Gastrocnemius medialis (tissue), 4 donors: ENCODE data around the gene AGA. TPM values are rescaled to one million over a fixed set of nuclear protein-coding genes. Genes with fewer than 3 reads are reported as not detected.

Source experiments
- ATAC-seq, 2 donors: fragments of 150-250 bp; one replicate each; pipeline ENCODE4 v1.9.1; 2016
- DNase-seq, 2 donors: peaks; one replicate each; pipeline ENCODE4 v3.0.0-alpha.2; 2019
- H3K27ac ChIP-seq, 4 donors: fragments of 200-600 bp; sonication (generic); 1 replicate in 1 of 4; 2 replicates in 3 of 4; pipeline ENCODE4 v1.5.1; 2016 to 2018; ENCODE audit warnings: mild to moderate bottlenecking in 2 of 4, moderate library complexity in 1 of 4
- H3K27me3 ChIP-seq, 3 donors: fragments of 200-600 bp; sonication (generic) in 2 of 3; 1 replicate in 1 of 3; 2 replicates in 2 of 3; pipeline versions ENCODE4 v1.5.1 to v1.6.0; 2016 to 2019; ENCODE audit warnings: mild to moderate bottlenecking in 1 of 3, moderate library complexity in 1 of 3
- H3K36me3 ChIP-seq, 2 donors: fragments of 200-600 bp; sonication (generic) in 1 of 2; one replicate each; pipeline ENCODE4 v1.5.1; 2017 to 2018
- H3K4me1 ChIP-seq, 2 donors: fragments of 200-600 bp; sonication (generic) in 1 of 2; one replicate each; pipeline ENCODE4 v1.5.1; 2016 to 2017; ENCODE audit warnings: mild to moderate bottlenecking in 2 of 2
- H3K4me3 ChIP-seq, 4 donors: fragments of 200-600 bp; sonication (generic) in 3 of 4; 1 replicate in 1 of 4; 2 replicates in 3 of 4; pipeline ENCODE4 v1.5.1; 2016 to 2019; ENCODE audit warnings: mild to moderate bottlenecking in 2 of 4
- H3K9me3 ChIP-seq, 3 donors: fragments of 200-600 bp; sonication (generic) in 2 of 3; 1 replicate in 1 of 3; 2 replicates in 2 of 3; pipeline ENCODE4 v1.5.1; 2016 to 2019
- POLR2A ChIP-seq, 2 donors: fragments of 450-650 bp; IDR thresholded peaks; one replicate each; pipeline ENCODE4 v1.6.1; 2017; ENCODE audit warnings: antibody characterized with exemption in 2 of 2, mild to moderate bottlenecking in 2 of 2, moderate library complexity in 2 of 2
- in situ Hi-C, 4 donors: fragments of 200-750 bp; cut with MboI; loops; one replicate each; pipeline versions ENCODE4 v1.15.0 to v1.8.0; 2017; ENCODE audit warnings: low sequenced_read_pairs in 4 of 4
- intact Hi-C: fragments of 100-400 bp; cut with DNase I; formaldehyde crosslinking; loops from one replicate; pipeline ENCODE4 v1.15.1; 2023; ENCODE audit warnings: low total_unique reads
- total RNA-seq, 4 donors: library from RNA; depleted of rRNA; stranded (reverse); fragments of >200 nt; gene quantifications; one replicate each; pipeline versions ENCODE4 v1.1.0 to v1.2.3, GENCODE V29; 2016
- TF ChIP-seq, protein P1 (sequence below), 5 experiments: fragments of 450-650 bp in 3 of 5; fragments of 200-600 bp in 2 of 5; sonication (generic) in 2 of 5; IDR thresholded peaks in 4 of 5; conservative IDR thresholded peaks in 1 of 5; 1 replicate in 4 of 5; 2 replicates in 1 of 5; pipeline ENCODE4 v1.5.1; 2016 to 2019; ENCODE audit warnings: antibody characterized with exemption in 5 of 5, mild to moderate bottlenecking in 3 of 5, moderate library complexity in 3 of 5

Gene AGA
- total RNA-seq, 4 donors from 2014 or later, result 9.0 to 11.1 (median 10.0) TPM

DNA sequence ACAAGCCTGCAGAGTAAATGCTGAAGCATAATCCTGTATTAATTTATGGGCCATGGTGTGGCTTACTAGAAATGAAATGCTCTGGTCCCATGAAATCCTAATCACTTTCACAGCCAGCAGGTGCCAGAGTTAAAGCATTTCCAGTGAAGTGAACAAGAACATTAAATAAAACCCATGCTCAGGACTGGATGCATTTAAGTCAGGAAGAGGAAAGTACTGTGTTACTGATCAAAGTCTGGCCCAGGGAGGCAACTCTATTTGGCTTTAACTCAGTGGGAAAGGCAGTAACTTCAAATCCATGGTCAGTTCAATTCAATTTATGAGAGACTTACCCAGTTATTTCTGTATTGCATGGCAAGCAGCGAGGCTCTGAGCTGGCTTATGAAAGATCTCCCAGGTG is 29.2 kb downstream of the AGA start:
- no peak overlapping the region for H3K4me3 ChIP-seq
- TF ChIP-seq POLR2A (IDR thresholded peaks at IDR 0.05), result no peak
- TF ChIP-seq, protein P1, sequence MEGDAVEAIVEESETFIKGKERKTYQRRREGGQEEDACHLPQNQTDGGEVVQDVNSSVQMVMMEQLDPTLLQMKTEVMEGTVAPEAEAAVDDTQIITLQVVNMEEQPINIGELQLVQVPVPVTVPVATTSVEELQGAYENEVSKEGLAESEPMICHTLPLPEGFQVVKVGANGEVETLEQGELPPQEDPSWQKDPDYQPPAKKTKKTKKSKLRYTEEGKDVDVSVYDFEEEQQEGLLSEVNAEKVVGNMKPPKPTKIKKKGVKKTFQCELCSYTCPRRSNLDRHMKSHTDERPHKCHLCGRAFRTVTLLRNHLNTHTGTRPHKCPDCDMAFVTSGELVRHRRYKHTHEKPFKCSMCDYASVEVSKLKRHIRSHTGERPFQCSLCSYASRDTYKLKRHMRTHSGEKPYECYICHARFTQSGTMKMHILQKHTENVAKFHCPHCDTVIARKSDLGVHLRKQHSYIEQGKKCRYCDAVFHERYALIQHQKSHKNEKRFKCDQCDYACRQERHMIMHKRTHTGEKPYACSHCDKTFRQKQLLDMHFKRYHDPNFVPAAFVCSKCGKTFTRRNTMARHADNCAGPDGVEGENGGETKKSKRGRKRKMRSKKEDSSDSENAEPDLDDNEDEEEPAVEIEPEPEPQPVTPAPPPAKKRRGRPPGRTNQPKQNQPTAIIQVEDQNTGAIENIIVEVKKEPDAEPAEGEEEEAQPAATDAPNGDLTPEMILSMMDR (IDR thresholded peaks at IDR 0.05 in 4 of 5, conservative IDR thresholded peaks at IDR 0.05 in 1 of 5), result no peak
- in situ Hi-C loops, result no loop called here
- no peaks in the 10 kb centered on the region for H3K9me3 ChIP-seq
- H3K4me1 ChIP-seq, result no peaks in the 10 kb centered on the region
- intact Hi-C loops, result no loop called here
- H3K27ac ChIP-seq, result no peak overlapping the region
- no peaks in the 10 kb centered on the region for H3K27me3 ChIP-seq
- ATAC-seq (no peak), DNase-seq (no peak)
- no peaks in the 10 kb centered on the region for H3K36me3 ChIP-seq

GRCh38 chr4:177411996-177412395 is 30.2 kb downstream of the AGA start:
- in situ Hi-C loops (no loop called here), intact Hi-C loops (no loop called here)
- ATAC-seq (no peak), DNase-seq (no peak)
- TF ChIP-seq, protein P1 (IDR thresholded peaks at IDR 0.05 in 4 of 5, conservative IDR thresholded peaks at IDR 0.05 in 1 of 5), result no peak
- no peak for TF ChIP-seq POLR2A (IDR thresholded peaks at IDR 0.05)
- no peaks in the 10 kb centered on the region for H3K27me3 ChIP-seq
- no peaks in the 10 kb centered on the region for H3K4me1 ChIP-seq
- H3K36me3 ChIP-seq, result no peaks in the 10 kb centered on the region
- no peak overlapping the region for H3K4me3 ChIP-seq
- H3K27ac ChIP-seq, result no peak overlapping the region
- no peaks in the 10 kb centered on the region for H3K9me3 ChIP-seq

DNA sequence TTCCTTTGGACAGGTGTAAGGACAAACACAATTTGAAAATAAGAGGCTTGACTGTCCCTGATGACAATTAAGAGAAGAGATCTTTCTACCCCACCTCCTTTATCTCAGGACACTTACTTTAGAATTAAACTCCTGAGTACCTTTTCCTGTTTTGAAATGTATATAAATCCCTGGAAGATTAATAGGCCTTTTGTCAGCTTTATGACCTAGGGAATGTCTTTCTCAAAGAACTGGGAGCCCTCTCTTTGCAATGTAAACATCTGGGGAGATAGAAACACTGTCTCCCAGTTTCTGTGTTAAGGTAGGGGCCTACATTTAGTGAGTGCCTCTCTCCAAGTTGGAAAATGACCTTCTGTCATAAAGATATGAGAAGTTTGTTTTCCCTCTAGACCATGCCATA is 31.7 kb downstream of the AGA start:
- ATAC-seq (no peak), DNase-seq (no peak)
- Histone ChIP-seq H3K36me3 (no peaks in the 10 kb centered on the region), H3K27ac (no peak overlapping the region), H3K4me1 (no peaks in the 10 kb centered on the region), H3K27me3 (no peaks in the 10 kb centered on the region), H3K4me3 (no peak overlapping the region), H3K9me3 (no peaks in the 10 kb centered on the region)
- in situ Hi-C loops (no loop called here), intact Hi-C loops (no loop called here)
- TF ChIP-seq POLR2A (IDR thresholded peaks at IDR 0.05), result no peak
- TF ChIP-seq, protein P1 (IDR thresholded peaks at IDR 0.05 in 4 of 5, conservative IDR thresholded peaks at IDR 0.05 in 1 of 5), result no peak

GRCh38 chr4:177408023-177408422 is 34.2 kb downstream of the AGA start:
- in situ Hi-C loops (no loop called here), intact Hi-C loops (no loop called here)
- no peaks in the 10 kb centered on the region for H3K27me3 ChIP-seq
- H3K36me3 ChIP-seq, result no peaks in the 10 kb centered on the region
- no peak overlapping the region for H3K27ac ChIP-seq
- H3K4me1 ChIP-seq, result no peaks in the 10 kb centered on the region
- no peak for TF ChIP-seq POLR2A (IDR thresholded peaks at IDR 0.05)
- TF ChIP-seq, protein P1 (IDR thresholded peaks at IDR 0.05 in 4 of 5, conservative IDR thresholded peaks at IDR 0.05 in 1 of 5), result no peak
- DNase-seq (no peak), ATAC-seq (no peak)
- no peaks in the 10 kb centered on the region for H3K9me3 ChIP-seq
- no peak overlapping the region for H3K4me3 ChIP-seq

GRCh38 chr4:177405508-177405907 is 36.7 kb downstream of the AGA start:
- in situ Hi-C loops (no loop called here), intact Hi-C loops (no loop called here)
- Histone ChIP-seq H3K9me3 (no peaks in the 10 kb centered on the region), H3K27ac (no peak overlapping the region), H3K4me1 (no peaks in the 10 kb centered on the region), H3K4me3 (no peak overlapping the region), H3K36me3 (no peaks in the 10 kb centered on the region), H3K27me3 (no peaks in the 10 kb centered on the region)
- TF ChIP-seq, protein P1 (IDR thresholded peaks at IDR 0.05 in 4 of 5, conservative IDR thresholded peaks at IDR 0.05 in 1 of 5), result no peak
- no peak for TF ChIP-seq POLR2A (IDR thresholded peaks at IDR 0.05)
- DNase-seq (no peak), ATAC-seq (no peak)
